ENCODE results near the gene RPA3. TPM values are rescaled to one million over a fixed set of nuclear protein-coding genes. Genes with fewer than 3 reads are reported as not detected.

RPA3 gene
- total RNA-seq, 1 experiment from 2014 or later: 90.2 TPM

DNA sequence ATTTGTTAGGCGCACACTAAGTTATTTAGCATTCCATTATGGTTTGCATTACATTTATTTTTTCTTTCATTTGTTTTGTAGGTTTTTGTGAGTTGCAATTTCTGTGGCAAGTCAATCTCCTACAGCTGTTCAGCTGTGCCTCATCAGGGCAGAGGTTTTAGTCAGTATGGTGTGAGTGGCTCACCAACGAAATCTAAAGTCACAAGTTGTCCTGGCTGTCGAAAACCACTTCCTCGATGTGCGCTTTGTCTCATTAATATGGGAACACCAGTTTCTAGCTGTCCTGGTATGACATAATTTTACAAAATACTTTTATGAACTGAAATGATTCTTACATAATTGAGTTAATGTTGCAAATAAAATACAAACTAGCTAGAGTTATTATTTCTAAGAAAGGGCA is 122.2 kb downstream of the RPA3 start:
- Mint-ChIP-seq H3K27ac (ENCODE audit: unreplicated experiment) (no peak overlapping the region), H3K4me1 (ENCODE audit: low read depth, unreplicated experiment) (no peaks in the 10 kb centered on the region), H3K4me3 (ENCODE audit: unreplicated experiment) (no peak overlapping the region), H3K36me3 (ENCODE audit: insufficient read depth, unreplicated experiment) (peaks cover 64% of the 10 kb centered on the region), H3K27me3 (ENCODE audit: insufficient read depth, unreplicated experiment) (no peaks in the 10 kb centered on the region), H3K9me3 (ENCODE audit: unreplicated experiment) (peaks cover 23% of the 10 kb centered on the region)
- TF ChIP-seq, protein P1, sequence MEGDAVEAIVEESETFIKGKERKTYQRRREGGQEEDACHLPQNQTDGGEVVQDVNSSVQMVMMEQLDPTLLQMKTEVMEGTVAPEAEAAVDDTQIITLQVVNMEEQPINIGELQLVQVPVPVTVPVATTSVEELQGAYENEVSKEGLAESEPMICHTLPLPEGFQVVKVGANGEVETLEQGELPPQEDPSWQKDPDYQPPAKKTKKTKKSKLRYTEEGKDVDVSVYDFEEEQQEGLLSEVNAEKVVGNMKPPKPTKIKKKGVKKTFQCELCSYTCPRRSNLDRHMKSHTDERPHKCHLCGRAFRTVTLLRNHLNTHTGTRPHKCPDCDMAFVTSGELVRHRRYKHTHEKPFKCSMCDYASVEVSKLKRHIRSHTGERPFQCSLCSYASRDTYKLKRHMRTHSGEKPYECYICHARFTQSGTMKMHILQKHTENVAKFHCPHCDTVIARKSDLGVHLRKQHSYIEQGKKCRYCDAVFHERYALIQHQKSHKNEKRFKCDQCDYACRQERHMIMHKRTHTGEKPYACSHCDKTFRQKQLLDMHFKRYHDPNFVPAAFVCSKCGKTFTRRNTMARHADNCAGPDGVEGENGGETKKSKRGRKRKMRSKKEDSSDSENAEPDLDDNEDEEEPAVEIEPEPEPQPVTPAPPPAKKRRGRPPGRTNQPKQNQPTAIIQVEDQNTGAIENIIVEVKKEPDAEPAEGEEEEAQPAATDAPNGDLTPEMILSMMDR (IDR thresholded peaks at IDR 0.05; ENCODE audit: insufficient read depth in 1 of 2, low read depth in 1 of 2, low read length in 1 of 2, severe bottlenecking in 1 of 2, unreplicated experiment in 1 of 2): no peak
- no peak for DNase-seq
- ChIA-PET CTCF (no interaction called here), POLR2A (no interaction called here)
- no TSS peak for BruUV-seq (replicated peaks)
- H3K4me1 ChIP-seq: no peaks in the 10 kb centered on the region
- intact Hi-C loops (cut with micrococcal nuclease; ENCODE audit: unreplicated experiment): loop anchor here (10.0 kb wide), 1 partner anchor 169 kb away; no protein-coding TSS in a partner anchor
- peaks cover 1% of the 10 kb centered on the region for H3K36me3 ChIP-seq (ENCODE audit: control insufficient read depth, insufficient read depth, low read length)
- H3K9me3 ChIP-seq: no peaks in the 10 kb centered on the region
- no peaks in the 10 kb centered on the region for H3K27me3 ChIP-seq (replicated peaks; ENCODE audit: control insufficient read depth, insufficient read depth, low read length)
- no peak overlapping the region for H3K4me3 ChIP-seq (ENCODE audit: low read depth, low read length)

DNA sequence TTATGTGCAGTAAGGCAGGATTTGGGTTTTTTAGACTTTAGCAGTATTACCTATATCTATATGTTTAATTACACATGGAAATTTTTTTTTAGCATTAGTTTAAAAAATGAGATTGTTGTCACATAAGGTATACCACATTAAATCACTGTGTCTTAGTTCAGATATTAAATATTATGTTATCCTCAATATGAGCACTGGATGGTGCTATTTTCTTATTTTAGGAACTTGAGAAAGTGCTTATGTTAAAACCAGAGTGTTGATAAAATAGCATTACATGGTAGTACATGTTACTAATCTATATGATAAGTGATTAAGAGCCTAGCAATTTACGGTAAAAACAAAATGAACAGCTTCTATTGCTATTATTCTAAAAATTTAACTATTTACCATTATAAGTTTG is 123.0 kb downstream of the RPA3 start:
- H3K36me3 Mint-ChIP-seq (ENCODE audit: insufficient read depth, unreplicated experiment): peaks cover 64% of the 10 kb centered on the region

More for the DNA sequence above, 123.0 kb downstream of the RPA3 start:
- Histone ChIP-seq H3K9me3 (no peaks in the 10 kb centered on the region), H3K4me3 (ENCODE audit: low read depth, low read length) (no peak overlapping the region), H3K27me3 (replicated peaks; ENCODE audit: control insufficient read depth, insufficient read depth, low read length) (no peaks in the 10 kb centered on the region), H3K4me1 (no peaks in the 10 kb centered on the region), H3K36me3 (ENCODE audit: control insufficient read depth, insufficient read depth, low read length) (peaks cover 1% of the 10 kb centered on the region)
- intact Hi-C loops (cut with micrococcal nuclease; ENCODE audit: unreplicated experiment): loop anchor here (1.0 to 10.0 kb wide), 2 partner anchors 169 to 622 kb away; no protein-coding TSS in a partner anchor
- DNase-seq: no peak
- TF ChIP-seq, protein P1 (IDR thresholded peaks at IDR 0.05; ENCODE audit: insufficient read depth in 1 of 2, low read depth in 1 of 2, low read length in 1 of 2, severe bottlenecking in 1 of 2, unreplicated experiment in 1 of 2): peak in 1 of 2 experiments; percentile 7
- Mint-ChIP-seq H3K27ac (ENCODE audit: unreplicated experiment) (no peak overlapping the region), H3K4me1 (ENCODE audit: low read depth, unreplicated experiment) (no peaks in the 10 kb centered on the region), H3K9me3 (ENCODE audit: unreplicated experiment) (peaks cover 16% of the 10 kb centered on the region), H3K27me3 (ENCODE audit: insufficient read depth, unreplicated experiment) (no peaks in the 10 kb centered on the region), H3K4me3 (ENCODE audit: unreplicated experiment) (no peak overlapping the region)
- BruUV-seq (replicated peaks): no TSS peak
- ChIA-PET CTCF (interaction anchor here (0.9 kb wide), 1 partner anchor 701 kb away, joined by 3 read pairs; no protein-coding TSS in a partner anchor), POLR2A (no interaction called here)

Other genes with a start within 250 kb of the RPA3 start
- gene COL28A1, start 182.7 kb downstream of the RPA3 start, total RNA-seq (2022): 6.2 and 7.3 TPM in 2 replicates
- 32.1 and 37.3 TPM in 2 replicates for gene MIOS, start 151.7 kb downstream of the RPA3 start, total RNA-seq (2022)
- 20.0 and 20.3 TPM in 2 replicates for gene UMAD1, start 77.9 kb downstream of the RPA3 start, total RNA-seq (2022)